IMR-90 (cell line): ENCODE results near the gene TTC24. TPM values are rescaled to one million over a fixed set of nuclear protein-coding genes. Genes with fewer than 3 reads are reported as not detected.

Experiments used
- ATAC-seq: fragments of 200-7000 bp; cut with Tn5 transposase; 2 replicates; pipeline ENCODE4 v1.9.1; 2020; ENCODE audit warnings: low read depth, mild to moderate bottlenecking, moderate library complexity
- BruUV-seq: library from RNA; stranded (reverse); fragments of 400-500 nt; replicated peaks from 2 replicates; lab custom pipeline; 2021; lab: Mats Ljungman, UMichigan
- CTCF ChIA-PET: fragments of 300-600 bp; formaldehyde crosslinking; extraction: SDS; loops from one replicate; lab custom pipeline; 2021; ENCODE audit warnings: antibody characterized with exemption; lab: Yijun Ruan, JAX
- POLR2A ChIA-PET: fragments of 300-600 bp; sonication (Branson Sonifier 250); formaldehyde crosslinking; loops from one replicate; lab custom pipeline; 2022; ENCODE audit warnings: antibody characterized with exemption; ENCODE audit not compliant: unreplicated experiment; lab: Charles Lee
- DNase-seq: peaks from one replicate; pipeline ENCODE4 v3.0.0; 2013
- H2AFZ ChIP-seq: replicated peaks from 2 replicates; pipeline ENCODE3; 2013; ENCODE audit warnings: low read length, mild to moderate bottlenecking; ENCODE audit not compliant: poor library complexity
- H2AK5ac ChIP-seq: 2 replicates; pipeline ENCODE4 v1.6.1; 2013; ENCODE audit warnings: low read depth, low read length, inconsistent platforms
- H2AK9ac ChIP-seq: replicated peaks from 2 replicates; pipeline ENCODE3; 2013; ENCODE audit warnings: mild to moderate bottlenecking, low read depth, low read length, moderate library complexity; ENCODE audit not compliant: poor library complexity
- H2BK120ac ChIP-seq: 2 replicates; pipeline ENCODE4 v1.6.1; 2013; ENCODE audit warnings: low read depth, low read length, inconsistent platforms
- H2BK15ac ChIP-seq: 3 replicates; pipeline ENCODE4 v1.6.1; 2013; ENCODE audit warnings: low read depth, low read length, inconsistent platforms
- H2BK20ac ChIP-seq: 2 replicates; pipeline ENCODE4 v1.6.1; 2013; ENCODE audit warnings: low read depth, mild to moderate bottlenecking, inconsistent platforms, low read length, moderate library complexity
- H2BK5ac ChIP-seq: 2 replicates; pipeline ENCODE4 v1.6.1; 2013; ENCODE audit warnings: mild to moderate bottlenecking, low read depth, low read length, inconsistent platforms; ENCODE audit not compliant: poor library complexity, severe bottlenecking
- H3K14ac ChIP-seq: replicated peaks from 2 replicates; pipeline ENCODE4 v1.6.1; 2013; ENCODE audit warnings: low read depth, low read length, inconsistent platforms
- H3K18ac ChIP-seq: 2 replicates; pipeline ENCODE4 v1.6.1; 2013; ENCODE audit warnings: low read depth, low read length, control low read depth
- H3K23ac ChIP-seq: 2 replicates; pipeline ENCODE4 v1.6.1; 2013; ENCODE audit warnings: low read depth, low read length, inconsistent platforms
- H3K27ac ChIP-seq: 2 replicates; pipeline ENCODE4 v1.5.1; 2013; ENCODE audit warnings: mild to moderate bottlenecking, control low read depth, low read length; ENCODE audit not compliant: insufficient read depth
- H3K27me3 ChIP-seq: 2 replicates; pipeline ENCODE4 v1.6.1; 2013; ENCODE audit warnings: low read length; ENCODE audit not compliant: control insufficient read depth, insufficient read depth
- H3K36me3 ChIP-seq: 2 replicates; pipeline ENCODE4 v1.6.1; 2013; ENCODE audit warnings: low read length, mixed read lengths; ENCODE audit not compliant: control insufficient read depth, insufficient read depth
- H3K4ac ChIP-seq: 2 replicates; pipeline ENCODE4 v1.6.1; 2013; ENCODE audit warnings: low read depth, low read length, inconsistent platforms
- H3K4me1 ChIP-seq: 2 replicates; pipeline ENCODE4 v1.6.1; 2013; ENCODE audit warnings: low read length, mixed read lengths; ENCODE audit not compliant: control insufficient read depth, insufficient read depth
- H3K4me2 ChIP-seq: 2 replicates; pipeline ENCODE4 v1.6.1; 2013; ENCODE audit warnings: low read depth, mild to moderate bottlenecking, control low read depth, low read length, moderate library complexity
- H3K4me3 ChIP-seq: 2 replicates; pipeline ENCODE4 v1.5.1; 2013; ENCODE audit warnings: low read depth, mild to moderate bottlenecking, control low read depth, low read length, moderate library complexity; ENCODE audit not compliant: insufficient read depth
- H3K56ac ChIP-seq: 2 replicates; pipeline ENCODE4 v1.6.1; 2013; ENCODE audit warnings: low read length, inconsistent platforms; ENCODE audit not compliant: insufficient read depth; ENCODE audit errors: extremely low read depth
- H3K79me1 ChIP-seq, 2 experiments: 2 replicates each; pipeline ENCODE4 v1.6.1; 2013; ENCODE audit warnings: low read length in 2 of 2, inconsistent platforms in 1 of 2, low read depth in 1 of 2
- H3K9ac ChIP-seq: 2 replicates; pipeline ENCODE4 v1.6.1; 2013; ENCODE audit warnings: low read depth, low read length, control low read depth
- H3K9me1 ChIP-seq: 2 replicates; pipeline ENCODE4 v1.6.1; 2013; ENCODE audit warnings: low read length, inconsistent platforms; ENCODE audit not compliant: insufficient read depth
- H3K9me3 ChIP-seq: 2 replicates; pipeline ENCODE4 v1.6.1; 2013; ENCODE audit warnings: low read length; ENCODE audit not compliant: control insufficient read depth, insufficient read depth
- H4K20me1 ChIP-seq: 2 replicates; pipeline ENCODE4 v1.6.1; 2013; ENCODE audit warnings: low read length, inconsistent platforms; ENCODE audit not compliant: insufficient read depth
- H4K5ac ChIP-seq: 2 replicates; pipeline ENCODE4 v1.6.1; 2013; ENCODE audit warnings: mild to moderate bottlenecking, low read depth, low read length, control low read depth
- H4K8ac ChIP-seq, 2 experiments: 2 replicates each; pipeline ENCODE4 v1.6.1; 2013; ENCODE audit warnings: low read depth in 2 of 2, low read length in 2 of 2, control low read depth in 1 of 2, inconsistent platforms in 1 of 2
- H4K91ac ChIP-seq: 2 replicates; pipeline ENCODE4 v1.6.1; 2013; ENCODE audit warnings: low read depth, low read length, inconsistent platforms; ENCODE audit not compliant: insufficient read depth
- BHLHE40 ChIP-seq: fragments of 150-350 bp; IDR thresholded peaks from 2 replicates; pipeline ENCODE4 v1.6.1; 2016; ENCODE audit warnings: mild to moderate bottlenecking, low read depth, low read length
- CTCF ChIP-seq: conservative IDR thresholded peaks from 2 replicates; pipeline ENCODE4 v1.5.1; 2012; ENCODE audit warnings: mild to moderate bottlenecking, low read depth, low read length, improper control_type of control experiment
- POLR2A ChIP-seq: IDR thresholded peaks from 2 replicates; pipeline ENCODE4 v1.6.1; 2012; ENCODE audit warnings: mild to moderate bottlenecking, low read depth, low read length
- RAD21 ChIP-seq: IDR thresholded peaks from 2 replicates; pipeline ENCODE4 v1.6.1; 2012; ENCODE audit warnings: low read length, improper control_type of control experiment
- RCOR1 ChIP-seq: IDR thresholded peaks from 2 replicates; pipeline ENCODE4 v1.6.1; 2012; ENCODE audit warnings: mild to moderate bottlenecking, low read length, improper control_type of control experiment; ENCODE audit not compliant: insufficient replicate concordance
- SMC3 ChIP-seq: fragments of 150-350 bp; IDR thresholded peaks from 2 replicates; pipeline ENCODE4 v1.6.1; 2016; ENCODE audit warnings: low read depth, mild to moderate bottlenecking, antibody characterized with exemption, low read length, moderate library complexity
- USF2 ChIP-seq: fragments of 150-350 bp; IDR thresholded peaks from 2 replicates; pipeline ENCODE4 v1.6.1; 2017; ENCODE audit warnings: mild to moderate bottlenecking, antibody characterized with exemption, low read length, low read depth
- WGBS, 2 experiments: methylation state at CpG; one replicate each; pipeline versions ENCODE4 v1.1.5 to v1.1.7; 2013; ENCODE audit warnings: missing lambda C conversion rate in 2 of 2; ENCODE audit not compliant: insufficient read length in 1 of 2; ENCODE audit errors: extremely low coverage in 2 of 2; 5-methylcytosine and 5-hydroxymethylcytosine counted together
- dilution Hi-C: fragments of 300-500 bp; cut with HindIII; formaldehyde crosslinking; loops from one replicate; pipeline ENCODE4 v1.14.3; 2018; ENCODE audit warnings: low sequenced_read_pairs; ENCODE audit not compliant: unreplicated experiment
- in situ Hi-C: fragments of 300-500 bp; cut with MboI; formaldehyde crosslinking; loops from 3 replicates; pipeline ENCODE4 v1.14.3; 2019; ENCODE audit warnings: low sequenced_read_pairs, inconsistent platforms, mixed read lengths
- intact Hi-C: fragments of 100-400 bp; cut with micrococcal nuclease; formaldehyde crosslinking; loops from 2 replicates; pipeline ENCODE4 v1.10.0; 2022
- polyA plus RNA-seq, 3 experiments: library from polyadenylated mRNA; depleted of rRNA; stranded (reverse); fragments of >200 nt; gene quantifications; 2 replicates each; pipeline ENCODE4 v1.2.3, GENCODE V29; 2012; ENCODE audit warnings: low replicate concordance in 1 of 3
- total RNA-seq: library from RNA; depleted of rRNA; stranded (reverse); fragments of >200 nt; gene quantifications from 2 replicates; pipeline ENCODE4 v1.2.3, GENCODE V29; 2012

The TTC24 gene
- total and polyA plus RNA-seq, 2 of the 4 experiments (the other 2 are of a cell fraction), result not detected

- intact Hi-C loops (loop anchor here (1.0 kb wide), 1 partner anchor 30 kb away; no protein-coding TSS in a partner anchor), in situ Hi-C loops (no loop called here), dilution Hi-C loops (no loop called here)
- Histone ChIP-seq H4K91ac (no peak overlapping the region), H2BK120ac (no peak overlapping the region), H3K4me2 (no peak overlapping the region), H3K9me1 (no peaks in the 10 kb centered on the region), H3K56ac (no peak overlapping the region), H3K9me3 (no peaks in the 10 kb centered on the region), H2BK5ac (no peak overlapping the region), H3K79me1 (no peaks in the 10 kb centered on the region), H2BK15ac (no peak overlapping the region), H3K27ac (no peak overlapping the region), H2BK20ac (no peak overlapping the region), H3K14ac (no peak overlapping the region), H2AK5ac (no peak overlapping the region), H4K20me1 (peaks cover 7% of the 10 kb centered on the region), H3K4ac (no peak overlapping the region), H2AFZ (no peak overlapping the region), H3K18ac (no peak overlapping the region), H3K27me3 (peaks cover 58% of the 10 kb centered on the region), H4K8ac (no peak overlapping the region), H3K9ac (no peak overlapping the region), H3K4me3 (no peak overlapping the region), H3K23ac (no peak overlapping the region), H4K5ac (no peak overlapping the region), H3K4me1 (peaks cover 4% of the 10 kb centered on the region), H2AK9ac (no peak overlapping the region), H3K36me3 (no peaks in the 10 kb centered on the region)
- peak; percentile 49 for ATAC-seq
- CTCF ChIA-PET, result interaction anchor here (0.5 to 1.9 kb wide), 6 partner anchors 15 to 288 kb away, joined by 3 to 14 read pairs (median 4); no protein-coding TSS in a partner anchor
- TF ChIP-seq POLR2A (no peak), SMC3 (peak; percentile 50), BHLHE40 (no peak), USF2 (peak; percentile 55; the same call in 1 of the 2 replicates), RAD21 (peak; percentile 63), CTCF (peak; percentile 66), RCOR1 (no peak)
- DNase-seq, result peak; percentile 47
- BruUV-seq, result no TSS peak
- no CpG with 5 or more reads among the region's 2 CpGs for WGBS, 2 experiments
- POLR2A ChIA-PET, result no interaction called here
These were observed 47.9 kb downstream of the TTC24 start for GRCh38 chr1:156627313-156627880.
